Measurements from ENCODE around the gene TRAPPC3L.

TRAPPC3L gene

DNA sequence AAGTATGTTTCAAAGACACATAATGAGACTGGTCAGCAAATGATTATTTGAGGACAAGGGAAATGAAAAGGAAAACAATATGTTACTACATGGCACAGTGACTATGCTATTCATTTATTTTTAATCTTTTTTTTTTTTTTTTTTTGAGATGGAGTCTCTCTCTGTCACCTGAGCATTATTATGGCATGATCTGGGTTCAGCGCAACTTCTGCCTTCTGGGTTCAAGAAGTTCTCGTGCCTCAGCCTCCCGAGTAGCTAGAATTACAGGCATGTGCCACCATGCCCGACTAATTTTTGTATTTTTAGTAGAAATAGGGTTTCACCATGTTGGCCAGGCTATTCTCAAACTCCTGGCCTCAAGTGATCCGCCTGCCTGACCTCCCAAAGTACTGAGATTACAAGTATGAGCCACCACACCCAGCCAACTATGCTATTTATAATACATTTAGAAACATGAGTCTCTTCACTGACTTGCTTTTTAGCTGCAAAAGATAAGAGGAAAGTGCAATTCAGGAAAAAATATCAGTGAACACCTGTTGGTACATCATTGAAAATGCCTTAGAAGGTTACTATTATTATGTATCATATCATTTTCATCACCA is 11.4 kb upstream of the TRAPPC3L start:
- no peak for DNase-seq

DNA sequence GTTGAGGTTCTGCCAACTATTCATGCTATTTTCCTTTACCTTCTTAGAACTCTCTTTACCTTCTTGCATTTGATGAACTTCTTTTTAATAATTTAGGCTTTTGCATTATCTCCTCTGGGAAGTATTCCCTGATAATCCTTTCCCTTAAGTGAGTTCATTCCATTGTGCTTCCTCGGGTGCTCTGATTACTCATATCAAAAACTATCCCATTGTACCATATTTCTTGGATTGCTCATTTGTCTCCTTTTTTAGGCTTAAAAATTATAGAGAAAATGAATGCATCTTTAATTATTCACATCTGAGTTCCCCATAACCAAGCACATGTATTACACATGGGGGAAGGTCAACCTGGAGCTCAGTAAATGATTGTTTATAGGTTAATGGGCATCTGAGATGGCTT is 10.6 kb upstream of the TRAPPC3L start:
- DNase-seq = peak; percentile 91

- DNase-seq = no peak
Measured at GRCh38 chr6:116553451-116553850, 8.0 kb upstream of the TRAPPC3L start, which contains the start of gene CALHM4. Gene CALHM4 (plus strand): TSS chr6:116553751. CDS start chr6:116553794, 43 bp downstream.

GRCh38 chr6:116550796-116551195 is 5.3 kb upstream of the TRAPPC3L start:
- DNase-seq = no peak

DNA sequence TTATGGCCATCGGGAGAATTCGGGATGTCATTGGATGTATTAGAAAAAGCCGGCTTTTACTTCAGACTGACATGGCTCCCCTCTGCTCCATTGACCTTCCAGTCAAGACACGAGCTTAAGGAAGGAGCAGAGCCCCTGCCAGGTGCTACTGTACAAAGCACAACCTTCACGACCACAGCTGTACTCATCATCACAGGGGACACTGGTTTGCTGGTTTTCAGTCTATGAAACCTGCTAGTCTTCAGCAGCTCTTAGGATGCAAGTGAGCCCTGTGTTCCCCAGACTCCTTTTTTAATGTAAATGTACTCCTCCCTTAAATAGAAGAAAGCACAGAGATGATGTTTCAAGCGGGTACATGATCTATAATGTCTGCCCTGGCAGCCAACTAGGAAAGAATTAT is 1.9 kb upstream of the TRAPPC3L start:
- DNase-seq = no peak

GRCh38 chr6:116543149-116543548 is 2.3 kb downstream of the TRAPPC3L start:
- no peak for DNase-seq

DNA sequence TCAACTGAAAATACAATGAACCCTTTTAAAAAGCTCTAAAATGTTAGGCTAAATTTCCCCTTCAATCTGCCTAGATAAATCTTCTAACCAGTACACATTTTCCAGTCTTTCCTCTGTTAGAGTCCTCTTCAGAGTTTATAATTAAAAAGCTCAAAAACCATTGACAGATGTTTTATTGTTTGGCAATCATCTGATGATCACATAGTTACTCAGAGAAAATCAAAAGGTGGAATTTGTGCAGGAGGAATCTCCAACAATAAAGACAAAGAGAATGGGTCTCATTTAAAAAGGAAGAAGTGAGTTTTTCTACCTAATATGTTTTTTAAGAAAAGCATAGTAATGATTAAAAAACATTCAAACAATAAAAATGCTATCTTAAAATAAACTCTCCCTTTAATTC is 3.1 kb downstream of the TRAPPC3L start:
- no peak for DNase-seq

- peak; percentile 70 for DNase-seq
Measured at GRCh38 chr6:116536216-116536621, 9.3 kb downstream of the TRAPPC3L start.

DNA sequence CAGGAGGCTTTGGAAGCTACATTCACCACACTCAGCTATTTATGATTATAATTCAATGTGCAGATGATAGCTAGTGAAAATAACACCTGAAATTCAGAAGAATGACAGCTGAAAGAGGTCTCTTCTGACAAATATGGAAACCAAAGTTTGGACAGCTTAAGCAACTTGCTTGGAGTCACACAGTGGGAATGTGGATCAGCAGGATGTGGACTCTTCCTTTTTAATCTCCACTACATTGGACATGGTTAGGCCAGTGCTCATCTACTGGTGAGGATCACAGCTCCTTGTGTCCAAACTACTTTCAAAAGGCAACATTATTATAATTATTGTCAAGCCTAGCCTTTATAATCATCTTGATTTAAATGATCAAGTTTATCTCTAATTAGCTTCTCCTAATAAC is 10.4 kb downstream of the TRAPPC3L start:
- DNase-seq = no peak

DNA sequence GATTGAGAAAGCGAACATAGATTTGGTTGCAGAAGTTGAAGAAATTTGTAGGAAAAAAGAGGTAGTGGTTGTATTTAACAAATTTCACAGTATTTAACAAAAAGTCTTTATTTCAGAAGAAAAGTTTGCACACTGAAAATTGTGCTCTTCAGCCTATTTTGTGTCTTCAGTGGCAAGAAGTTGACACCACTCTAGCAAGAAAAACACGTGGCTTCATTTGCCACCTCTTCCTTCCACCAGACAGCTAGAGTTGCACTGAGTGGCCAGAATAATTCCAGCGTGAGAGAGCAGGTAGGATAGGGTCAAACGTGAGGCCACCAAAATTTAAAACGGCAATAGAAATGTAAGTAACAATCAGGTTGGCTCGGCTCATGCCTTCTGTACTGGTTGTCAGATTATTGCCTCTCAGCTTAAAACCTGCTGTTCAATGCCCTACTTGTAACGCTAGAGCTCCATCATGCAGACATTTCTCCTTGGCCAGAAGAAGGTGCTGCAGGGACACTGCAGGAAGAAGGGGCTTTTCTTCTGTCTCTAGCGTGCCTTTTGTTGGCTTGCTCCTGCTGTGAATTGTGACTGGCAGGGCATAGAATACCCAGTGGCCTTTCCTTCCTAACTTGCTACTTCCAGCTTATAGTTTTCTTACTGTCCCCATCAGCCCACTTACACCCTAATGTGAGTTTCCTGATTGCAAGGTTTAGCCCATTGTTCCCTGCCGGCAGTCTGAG is 12.1 kb downstream of the TRAPPC3L start:
- no peak for DNase-seq

DNA sequence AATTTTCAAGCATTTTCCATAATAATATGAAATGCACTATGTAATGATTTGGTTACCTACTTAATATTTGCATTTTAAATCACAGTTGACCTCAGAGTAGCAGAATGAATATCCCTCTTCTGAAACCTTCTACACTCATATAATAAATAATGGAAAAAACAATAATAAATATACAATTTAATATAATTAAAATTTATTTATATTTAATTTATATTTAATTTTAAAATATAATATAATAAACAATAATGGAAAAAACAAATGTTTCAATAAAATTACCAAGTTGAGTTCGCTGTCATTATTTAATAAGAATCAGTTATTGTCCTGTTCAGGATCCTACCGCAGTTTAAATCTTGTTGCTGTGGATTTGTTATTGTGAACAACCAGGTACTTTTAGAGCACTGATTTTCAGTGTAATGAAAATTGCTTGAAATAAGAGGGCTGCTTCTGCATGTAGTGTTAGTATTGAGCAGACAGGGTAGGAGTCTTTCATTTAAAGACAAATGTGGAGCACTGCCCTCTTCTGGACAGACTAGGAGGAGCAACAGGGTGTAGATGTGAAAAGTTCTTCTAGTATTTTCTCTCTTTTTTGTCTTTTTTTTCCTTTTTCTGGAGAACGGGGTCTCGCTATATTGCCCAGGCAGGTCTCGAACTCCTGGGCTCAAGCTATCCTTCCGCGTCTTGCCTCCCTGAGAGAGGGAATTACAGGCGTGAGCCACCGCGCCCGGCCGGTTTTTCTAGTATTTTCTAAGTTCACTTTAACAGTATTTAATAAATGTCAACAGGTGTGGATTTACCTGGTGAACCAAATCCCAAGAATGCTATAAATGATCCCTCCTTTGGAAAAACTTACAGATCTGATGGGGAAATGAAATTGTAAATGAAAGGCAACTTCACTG is 13.6 kb downstream of the TRAPPC3L start:
- DNase-seq = peak; percentile 63

GRCh38 chr6:116530436-116530835 is 15.0 kb downstream of the TRAPPC3L start:
- DNase-seq = no peak

DNA sequence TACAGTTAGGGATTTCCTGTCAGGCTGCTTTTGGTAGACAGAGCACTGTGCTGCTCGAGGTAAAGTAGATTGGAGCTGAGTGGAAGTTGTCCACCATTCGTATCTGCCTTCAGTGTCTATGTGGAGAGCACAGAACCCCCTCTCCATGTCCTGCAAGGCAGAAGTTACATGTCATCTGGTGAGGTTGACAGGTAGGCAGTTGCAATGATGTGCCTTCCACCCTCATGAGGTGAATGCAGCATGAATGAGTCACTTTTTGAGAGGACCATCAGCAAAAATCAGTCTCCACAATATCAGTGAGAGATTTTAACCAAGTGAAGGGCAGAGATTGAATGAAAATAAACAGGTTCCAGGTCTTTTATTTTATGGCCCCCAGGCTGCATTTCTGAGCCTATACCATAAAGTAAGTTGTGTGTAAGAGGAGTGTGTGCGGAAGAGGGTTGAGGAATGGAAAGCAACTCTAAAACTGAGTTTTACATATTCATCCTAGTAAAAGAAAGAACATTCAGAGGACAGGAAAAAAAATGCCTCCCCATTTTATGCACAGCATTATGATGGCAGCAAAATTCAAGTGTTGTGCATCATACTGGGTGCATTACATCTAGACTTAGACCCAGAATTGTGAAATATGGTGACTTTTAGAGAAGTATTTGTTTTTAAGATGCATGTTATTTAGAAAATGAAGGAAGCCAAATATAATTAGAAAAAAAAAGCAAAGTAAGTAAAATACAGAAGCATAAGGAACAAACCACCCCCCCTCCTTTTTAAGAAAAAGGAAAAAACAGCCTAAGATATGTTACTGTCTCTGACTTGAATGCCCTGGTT is 15.8 kb downstream of the TRAPPC3L start:
- DNase-seq = no peak

GRCh38 chr6:116528780-116529179 is 16.7 kb downstream of the TRAPPC3L start:
- no peak for DNase-seq

DNA sequence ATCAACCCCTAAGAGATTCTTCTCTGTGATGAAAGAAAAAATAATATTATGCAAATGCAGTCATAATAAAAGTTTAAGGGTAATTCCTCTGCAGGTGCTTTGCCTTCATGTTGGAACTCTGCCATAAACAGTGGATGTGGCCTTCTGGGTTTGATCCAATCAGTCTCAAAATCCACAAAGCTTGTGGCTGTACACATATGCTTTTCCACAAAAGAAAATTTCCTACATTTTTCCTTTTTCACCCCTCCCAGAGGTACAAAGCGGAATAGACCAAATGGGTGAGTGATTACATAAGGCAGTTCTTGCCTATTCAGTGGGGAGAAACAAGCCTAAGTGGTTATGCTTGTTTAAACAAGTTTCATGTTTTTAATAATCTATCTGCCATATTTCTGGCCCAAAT is 17.4 kb downstream of the TRAPPC3L start:
- DNase-seq = no peak

GRCh38 chr6:116524236-116524635 is 21.2 kb downstream of the TRAPPC3L start:
- no peak for DNase-seq

GRCh38 chr6:116522896-116523295 is 22.6 kb downstream of the TRAPPC3L start:
- no peak for DNase-seq

GRCh38 chr6:116518621-116519368 is 26.7 kb downstream of the TRAPPC3L start:
- no peak for DNase-seq

GRCh38 chr6:116515141-116515540 is 30.3 kb downstream of the TRAPPC3L start:
- no peak for DNase-seq

DNA sequence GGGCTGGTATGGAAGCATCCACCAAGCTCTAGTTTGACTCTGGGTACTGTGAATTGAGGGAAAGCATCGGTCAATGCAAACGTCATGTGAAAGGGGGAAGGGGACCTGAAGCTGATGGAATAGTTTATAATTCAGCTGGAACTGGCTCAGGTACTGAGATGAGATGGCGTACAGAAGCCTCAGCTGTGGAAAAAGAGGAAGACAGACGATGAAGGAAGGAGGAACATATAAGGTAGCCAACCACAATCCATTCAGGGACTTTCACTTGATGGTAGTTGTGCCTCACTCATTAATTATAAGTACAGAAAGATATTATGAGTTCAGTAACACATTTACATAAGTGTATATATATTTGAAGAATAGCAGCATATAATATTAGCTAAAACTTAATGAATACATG is 31.4 kb downstream of the TRAPPC3L start:
- DNase-seq = no peak

DNA sequence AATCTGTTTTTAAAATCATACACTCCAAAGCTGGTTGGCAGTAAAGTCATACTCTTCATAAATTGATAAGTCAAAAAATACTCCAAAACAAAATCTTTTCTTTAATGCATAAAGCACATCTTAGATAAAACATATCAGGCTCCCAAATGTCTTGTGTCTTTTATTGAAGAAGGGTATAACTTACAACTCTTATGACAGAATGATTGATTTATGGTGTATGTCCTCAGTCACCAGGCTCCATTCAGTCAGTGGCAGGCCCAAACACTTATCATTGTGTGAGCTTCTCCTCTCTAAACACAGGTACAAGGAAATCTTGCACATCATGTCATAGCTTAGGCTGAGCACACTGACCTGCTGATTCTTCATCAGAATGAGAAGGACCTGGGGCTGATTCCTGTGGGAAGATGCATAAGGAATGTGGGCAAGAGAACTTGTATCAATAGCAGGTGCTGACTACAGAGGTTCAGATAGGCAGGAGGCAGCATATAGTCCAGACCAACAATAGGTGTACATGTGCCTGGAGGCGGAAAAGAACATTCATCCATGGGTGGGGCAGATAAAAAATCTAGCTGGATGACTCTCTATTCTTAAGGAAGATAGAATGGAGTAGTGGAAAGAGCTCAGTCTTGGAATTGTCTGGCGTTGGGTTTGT is 32.1 kb downstream of the TRAPPC3L start:
- no peak for DNase-seq

Measured in fibroblast of skin of right quadriceps (primary cell).